ENCODE measurements around the gene RHOG. TPM values are rescaled to one million over a fixed set of nuclear protein-coding genes. Genes with fewer than 3 reads are reported as not detected.
A peak's percentile ranks its signal among the peaks of the same experiment; 100 is the strongest.

RHOG gene
- total and polyA plus RNA-seq, 9 of the 15 experiments (the other 6 are each of a cell fraction or from before 2014, with no cell fraction given) = 22.6 to 162 (median 80.3) TPM

DNA sequence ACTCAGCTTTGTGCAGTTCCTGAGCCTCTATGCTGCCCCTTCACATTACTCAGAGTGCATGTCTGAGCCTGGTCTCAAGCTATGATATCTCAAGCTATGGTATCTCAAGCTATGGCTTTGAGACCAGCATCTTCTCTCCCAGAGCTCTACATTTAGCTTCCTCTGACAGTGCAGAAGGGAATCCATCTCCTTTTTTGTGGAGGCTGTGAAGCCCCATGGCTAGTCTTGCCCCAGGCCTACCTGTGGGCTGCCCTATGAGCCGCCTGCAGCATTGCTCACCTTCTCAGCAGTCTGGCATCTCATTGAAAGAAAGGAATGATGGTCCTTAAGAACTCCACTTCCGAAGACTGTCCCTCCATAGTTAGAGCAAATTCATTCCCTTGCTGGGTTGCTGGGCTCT, 19.8 kb downstream of the RHOG start:
- intact Hi-C loops (cut with micrococcal nuclease) = no loop called here
- ChIA-PET CTCF (ENCODE audit: low intra/inter-chr PET ratio) (interaction anchor here (0.6 kb wide), 1 partner anchor 10 kb away, joined by 3 read pairs; no protein-coding TSS in a partner anchor), POLR2A (interaction anchor here (1.1 kb wide), 1 partner anchor 12 kb away, joined by 3 read pairs; no protein-coding TSS in a partner anchor)
- Histone ChIP-seq H3K4me1 (replicated peaks in 1 of 2; ENCODE audit: control insufficient read depth in 2 of 2, insufficient read depth in 2 of 2, low read length in 2 of 2) (peaks cover 28 to 35% of the 10 kb centered on the region in 2 experiments), H3K27ac (ENCODE audit: extremely low read depth, low read depth, low read length) (no peak overlapping the region), H3K4me3 (no peak overlapping the region), H3K9me3 (replicated peaks; ENCODE audit: control insufficient read depth, insufficient read depth, low read depth, low read length) (no peaks in the 10 kb centered on the region), H3K9ac (ENCODE audit: insufficient read depth in 1 of 2, low read depth in 2 of 2, low read length in 2 of 2) (0 out of 4 replicates have a peak overlapping the region, but pooled peaks of 1 of the 2 experiments have one; percentile 38), H3K9me1 (ENCODE audit: control insufficient read depth, insufficient read depth, low read length) (peaks cover 5% of the 10 kb centered on the region), H4K20me1 (replicated peaks; ENCODE audit: control insufficient read depth, insufficient read depth, low read length) (no peaks in the 10 kb centered on the region), H2AFZ (ENCODE audit: low read depth, low read length) (no peak overlapping the region), H3K4me2 (ENCODE audit: insufficient read depth, low read length) (no peak overlapping the region), H3K27me3 (ENCODE audit: control insufficient read depth in 2 of 2, insufficient read depth in 2 of 2, low read length in 2 of 2) (no peaks in the 10 kb centered on the region), H3K36me3 (ENCODE audit: control insufficient read depth, insufficient read depth, low read length) (peaks cover 39% of the 10 kb centered on the region; the same call in 2 of the 3 replicates), H3K79me2 (ENCODE audit: control insufficient read depth, insufficient read depth, low read length) (peaks cover 14% of the 10 kb centered on the region; the same call in 2 of the 3 replicates)
- ATAC-seq (no peak), DNase-seq (ENCODE audit: extremely low read depth in 1 of 4, low spot score in 3 of 4) (no peak), FAIRE-seq (no peak)
- TF ChIP-seq XRCC5 (IDR thresholded peaks at IDR 0.05; ENCODE audit: low read depth, low read length) = no peak
- no peak for TF ChIP-seq ELF4 (CRISPR knock-in tag; IDR thresholded peaks at IDR 0.05)
- TF ChIP-seq HDAC8 (tag; IDR thresholded peaks at IDR 0.05) = no peak
- no peak for TF ChIP-seq BACH1 (tag; IDR thresholded peaks at IDR 0.05)
- TF ChIP-seq RBM25 (IDR thresholded peaks at IDR 0.05; ENCODE audit: low read depth, low read length, severe bottlenecking) = peak; percentile 25
- TF ChIP-seq, protein P1, sequence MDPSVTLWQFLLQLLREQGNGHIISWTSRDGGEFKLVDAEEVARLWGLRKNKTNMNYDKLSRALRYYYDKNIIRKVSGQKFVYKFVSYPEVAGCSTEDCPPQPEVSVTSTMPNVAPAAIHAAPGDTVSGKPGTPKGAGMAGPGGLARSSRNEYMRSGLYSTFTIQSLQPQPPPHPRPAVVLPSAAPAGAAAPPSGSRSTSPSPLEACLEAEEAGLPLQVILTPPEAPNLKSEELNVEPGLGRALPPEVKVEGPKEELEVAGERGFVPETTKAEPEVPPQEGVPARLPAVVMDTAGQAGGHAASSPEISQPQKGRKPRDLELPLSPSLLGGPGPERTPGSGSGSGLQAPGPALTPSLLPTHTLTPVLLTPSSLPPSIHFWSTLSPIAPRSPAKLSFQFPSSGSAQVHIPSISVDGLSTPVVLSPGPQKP (CRISPR knock-in tag; IDR thresholded peaks at IDR 0.05) = no peak
- in situ Hi-C loops (cut with MboI) = loop anchor here (25.0 kb wide), 1 partner anchor 359 kb away; no protein-coding TSS in a partner anchor
- no TSS peak for BruUV-seq (replicated peaks)
- WGBS (ENCODE audit: insufficient coverage, low coverage, missing lambda C conversion rate) = 91% methylated on average over 2 of the region's 2 CpGs

Data from K562 (cell line).